HG03460 (cell line): Measurements from ENCODE around the gene STAT6.

Source experiments
- ATAC-seq: cut with Tn5 transposase; IDR thresholded peaks from one replicate; pipeline ENCODE4 v1.9.1; 2021; ENCODE audit not compliant: unreplicated experiment

STAT6 gene

GRCh38 chr12:57111031-57111734 is at the start of gene STAT6:
TSS of gene STAT6 (minus strand) at chr12:57111362. CDS start at chr12:57108278, 3,084 bp downstream.
- ATAC-seq = peak; percentile 64

GRCh38 chr12:57160741-57161140 is 49.6 kb upstream of the STAT6 start:
- ATAC-seq = no peak

GRCh38 chr12:57160040-57160439 is 48.9 kb upstream of the STAT6 start:
- ATAC-seq = no peak

GRCh38 chr12:57159311-57159710 is 48.1 kb upstream of the STAT6 start:
- ATAC-seq = no peak

GRCh38 chr12:57158665-57159064 is 47.5 kb upstream of the STAT6 start:
- ATAC-seq = no peak

GRCh38 chr12:57158186-57158585 is 47.0 kb upstream of the STAT6 start:
- ATAC-seq = no peak

- ATAC-seq = no peak
Observed at GRCh38 chr12:57157588-57158173, 46.5 kb upstream of the STAT6 start.

- no peak for ATAC-seq
Observed at GRCh38 chr12:57156701-57157403, 45.7 kb upstream of the STAT6 start.

GRCh38 chr12:57154804-57155434 is 43.8 kb upstream of the STAT6 start:
- ATAC-seq = no peak

- ATAC-seq = no peak
Observed at GRCh38 chr12:57154076-57154475, 42.9 kb upstream of the STAT6 start.

- ATAC-seq = no peak
Observed at GRCh38 chr12:57153415-57153997, 42.3 kb upstream of the STAT6 start.

GRCh38 chr12:57152639-57153038 is 41.5 kb upstream of the STAT6 start:
- ATAC-seq = no peak

- ATAC-seq = no peak
Observed at GRCh38 chr12:57151741-57152630, 40.8 kb upstream of the STAT6 start.

GRCh38 chr12:57150400-57151000 is 39.3 kb upstream of the STAT6 start:
- ATAC-seq = no peak

GRCh38 chr12:57149245-57149900 is 38.2 kb upstream of the STAT6 start:
- ATAC-seq = no peak

GRCh38 chr12:57148469-57149244 is 37.5 kb upstream of the STAT6 start:
- ATAC-seq = no peak

GRCh38 chr12:57146961-57147944 is 36.1 kb upstream of the STAT6 start, which contains the start of gene LRP1-AS:
TSS of gene LRP1-AS (minus strand) at chr12:57147619.
- no peak for ATAC-seq
